Esophagus squamous epithelium (tissue), 5 donors: ENCODE results near the gene ADAM33. TPM values are rescaled to one million over a fixed set of nuclear protein-coding genes. Genes with fewer than 3 reads are reported as not detected.

Source experiments
- DNase-seq: peaks from one replicate; lab custom pipeline; 2025; lab: John Stamatoyannopoulos, UW
- H3K27ac ChIP-seq, 4 donors: fragments of 200-600 bp; sonication (generic); one replicate each; pipeline ENCODE4 v1.5.1; 2016 to 2019; ENCODE audit warnings: mild to moderate bottlenecking in 1 of 4
- H3K27me3 ChIP-seq, 4 donors: fragments of 200-600 bp; sonication (generic); 1 replicate in 3 of 4; 2 replicates in 1 of 4; pipeline versions ENCODE4 v1.5.1 to v1.6.0; 2017 to 2021; ENCODE audit warnings: antibody characterized with exemption in 1 of 4
- H3K36me3 ChIP-seq, 3 donors: fragments of 200-600 bp; sonication (generic); one replicate each; pipeline ENCODE4 v1.5.1; 2016 to 2019
- H3K4me1 ChIP-seq, 3 donors: fragments of 200-600 bp; sonication (generic); one replicate each; pipeline ENCODE4 v1.5.1; 2017 to 2019
- H3K4me3 ChIP-seq, 4 donors: fragments of 200-600 bp; sonication (generic); 1 replicate in 3 of 4; 2 replicates in 1 of 4; pipeline ENCODE4 v1.5.1; 2016 to 2019; ENCODE audit warnings: mild to moderate bottlenecking in 2 of 4, moderate library complexity in 1 of 4
- H3K9me3 ChIP-seq, 3 donors: fragments of 200-600 bp; sonication (generic); one replicate each; pipeline ENCODE4 v1.5.1; 2016 to 2019
- POLR2A ChIP-seq, 4 donors: fragments of 450-650 bp; IDR thresholded peaks; one replicate each; pipeline ENCODE4 v1.6.1; 2017; ENCODE audit warnings: antibody characterized with exemption in 4 of 4, mild to moderate bottlenecking in 4 of 4, moderate library complexity in 3 of 4
- WGBS, 2 donors: methylation state at CpG; one replicate each; pipeline ENCODE4 v1.1.5; 2018; 5-methylcytosine and 5-hydroxymethylcytosine counted together
- intact Hi-C: fragments of 100-400 bp; cut with DNase I; formaldehyde crosslinking; loops from one replicate; pipeline ENCODE4 v1.15.0; 2022
- total RNA-seq, 4 donors: library from RNA; depleted of rRNA; stranded (reverse); fragments of >200 nt; gene quantifications; one replicate each; pipeline ENCODE4 v1.1.0, GENCODE V29; 2016
- TF ChIP-seq, protein P1 (sequence below), 6 experiments: fragments of 450-650 bp in 4 of 6; fragments of 200-600 bp in 2 of 6; sonication (generic) in 2 of 6; IDR thresholded peaks; one replicate each; pipeline ENCODE4 v1.5.1; 2016 to 2019; ENCODE audit warnings: antibody characterized with exemption in 6 of 6, mild to moderate bottlenecking in 4 of 6, moderate library complexity in 4 of 6
- donor health status: DM: yes; HTN: yes; CAD: no.

Gene ADAM33
- total RNA-seq, 4 donors from 2014 or later, result 2.4 to 27.7 (median 6.4) TPM

DNA sequence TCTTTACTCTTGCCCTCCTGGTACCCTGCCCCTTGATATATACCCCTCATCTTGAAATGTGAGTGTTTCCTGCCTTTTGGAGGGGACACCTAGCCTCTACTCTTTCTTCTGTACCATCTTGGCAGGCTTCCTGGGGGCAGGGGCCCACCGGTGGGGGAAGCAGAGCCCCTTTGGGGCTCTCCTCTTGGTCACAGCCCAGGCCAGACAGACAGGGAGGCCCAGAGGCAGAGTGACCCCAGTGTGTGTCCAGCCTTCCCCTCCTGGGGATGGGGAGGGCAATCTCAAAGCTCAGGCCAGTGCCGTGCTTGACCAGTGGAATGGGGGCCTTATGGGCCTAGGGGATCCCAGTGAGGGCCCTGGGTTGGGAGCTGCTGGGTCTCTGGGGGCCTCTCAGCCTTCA, 3.6 kb downstream of the ADAM33 start:
- DNase-seq, result no peak
- Histone ChIP-seq H3K4me3 (no peak overlapping the region), H3K36me3 (peaks cover 0 to 8% (median 0%) of the 10 kb centered on the region in 3 donors), H3K4me1 (peaks cover 15 to 61% (median 30%) of the 10 kb centered on the region in 3 donors), H3K27me3 (peaks cover 0 to 94% (median 8%) of the 10 kb centered on the region in 4 donors), H3K9me3 (no peaks in the 10 kb centered on the region), H3K27ac (peak overlapping the region; percentile 24 to 91 (median 84))
- intact Hi-C loops, result loop anchor here (5.0 to 10.0 kb wide), 2 partner anchors 34 to 407 kb away; partner anchors contain the start of gene SIGLEC1
- whole genome bisulfite sequencing, 2 donors, result 80 to 100% methylated on average over 1 of the region's 2 CpGs
- TF ChIP-seq, protein P1, sequence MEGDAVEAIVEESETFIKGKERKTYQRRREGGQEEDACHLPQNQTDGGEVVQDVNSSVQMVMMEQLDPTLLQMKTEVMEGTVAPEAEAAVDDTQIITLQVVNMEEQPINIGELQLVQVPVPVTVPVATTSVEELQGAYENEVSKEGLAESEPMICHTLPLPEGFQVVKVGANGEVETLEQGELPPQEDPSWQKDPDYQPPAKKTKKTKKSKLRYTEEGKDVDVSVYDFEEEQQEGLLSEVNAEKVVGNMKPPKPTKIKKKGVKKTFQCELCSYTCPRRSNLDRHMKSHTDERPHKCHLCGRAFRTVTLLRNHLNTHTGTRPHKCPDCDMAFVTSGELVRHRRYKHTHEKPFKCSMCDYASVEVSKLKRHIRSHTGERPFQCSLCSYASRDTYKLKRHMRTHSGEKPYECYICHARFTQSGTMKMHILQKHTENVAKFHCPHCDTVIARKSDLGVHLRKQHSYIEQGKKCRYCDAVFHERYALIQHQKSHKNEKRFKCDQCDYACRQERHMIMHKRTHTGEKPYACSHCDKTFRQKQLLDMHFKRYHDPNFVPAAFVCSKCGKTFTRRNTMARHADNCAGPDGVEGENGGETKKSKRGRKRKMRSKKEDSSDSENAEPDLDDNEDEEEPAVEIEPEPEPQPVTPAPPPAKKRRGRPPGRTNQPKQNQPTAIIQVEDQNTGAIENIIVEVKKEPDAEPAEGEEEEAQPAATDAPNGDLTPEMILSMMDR (IDR thresholded peaks at IDR 0.05), result no peak
- TF ChIP-seq POLR2A (IDR thresholded peaks at IDR 0.05), result no peak

- H3K36me3 ChIP-seq, result peaks cover 0 to 8% (median 0%) of the 10 kb centered on the region in 3 donors
- TF ChIP-seq POLR2A (IDR thresholded peaks at IDR 0.05), result no peak
- TF ChIP-seq, protein P1 (IDR thresholded peaks at IDR 0.05), result no peak
- H3K27ac ChIP-seq, result peak overlapping the region; percentile 24 to 91 (median 84)
- intact Hi-C loops, result loop anchor here (5.0 to 10.0 kb wide), 2 partner anchors 35 to 407 kb away; partner anchors contain the start of gene SIGLEC1
- H3K27me3 ChIP-seq, result peaks cover 0 to 94% (median 10%) of the 10 kb centered on the region in 4 donors
- H3K4me1 ChIP-seq, result peaks cover 15 to 65% (median 30%) of the 10 kb centered on the region in 3 donors
- 53 to 65% methylated on average over 6 of the region's 8 CpGs for WGBS, 2 donors
- no peak overlapping the region for H3K4me3 ChIP-seq
- no peak for DNase-seq
- H3K9me3 ChIP-seq, result no peaks in the 10 kb centered on the region
These were observed 4.1 kb downstream of the ADAM33 start for GRCh38 chr20:3677733-3678132.

DNA sequence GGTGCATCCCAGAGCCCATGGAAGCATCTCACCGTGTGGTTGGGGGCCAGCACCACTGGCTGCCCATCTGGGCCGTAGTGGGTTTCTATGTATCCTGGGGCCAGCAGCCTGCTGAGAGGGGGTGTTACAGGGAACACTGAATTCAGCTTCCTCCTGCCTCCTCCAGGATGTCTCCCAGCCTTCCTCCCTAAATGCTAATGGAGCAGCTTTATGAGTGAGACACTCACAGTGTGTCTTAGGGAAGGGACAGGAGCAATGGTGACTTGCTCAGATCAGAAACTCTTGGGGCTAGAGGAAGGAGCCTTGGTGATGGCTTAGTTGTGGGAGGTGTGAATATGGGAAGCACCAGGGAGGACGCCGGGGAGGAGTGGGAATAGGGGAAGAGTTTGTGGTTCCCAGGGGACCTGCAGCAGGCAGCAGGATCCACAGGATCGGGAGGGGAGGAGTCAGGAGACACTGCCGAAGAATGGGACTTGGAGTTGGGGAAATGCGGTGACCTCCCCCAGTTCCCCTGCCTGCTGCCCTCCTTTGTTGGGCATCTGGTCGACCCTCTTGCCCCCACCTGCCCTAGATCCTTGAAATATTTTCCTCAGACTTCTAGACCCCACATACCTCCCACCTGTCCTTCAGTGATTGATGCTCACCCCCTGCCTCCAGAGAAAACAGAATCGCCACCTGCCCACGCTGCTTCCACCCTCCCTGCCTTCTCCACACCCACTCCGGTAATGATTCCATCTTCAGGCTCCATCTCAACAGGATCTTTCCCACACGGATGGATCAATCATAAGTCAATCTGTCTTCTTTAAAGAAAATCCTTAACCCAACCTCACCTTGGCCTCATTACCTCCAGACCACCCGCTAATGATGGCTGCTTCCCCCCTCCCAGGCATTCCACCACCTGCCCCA, 6.6 kb downstream of the ADAM33 start:
- H3K9me3 ChIP-seq, result no peaks in the 10 kb centered on the region
- DNase-seq, result no peak
- H3K4me3 ChIP-seq, result no peak overlapping the region
- H3K27me3 ChIP-seq, result peaks cover 0 to 94% (median 4%) of the 10 kb centered on the region in 4 donors
- 39 to 44% methylated on average over 11 to 12 of the region's 13 CpGs for WGBS, 2 donors
- peaks cover 3 to 52% (median 24%) of the 10 kb centered on the region in 3 donors for H3K4me1 ChIP-seq
- H3K36me3 ChIP-seq, result peaks cover 0 to 17% (median 0%) of the 10 kb centered on the region in 3 donors
- TF ChIP-seq POLR2A (IDR thresholded peaks at IDR 0.05), result no peak
- TF ChIP-seq, protein P1 (IDR thresholded peaks at IDR 0.05), result no peak
- intact Hi-C loops, result loop anchor here (5.0 to 10.0 kb wide), 2 partner anchors 37 to 410 kb away; partner anchors contain the start of gene SIGLEC1
- no peak overlapping the region for H3K27ac ChIP-seq

GRCh38 chr20:3674447-3674846, 7.4 kb downstream of the ADAM33 start:
- Histone ChIP-seq H3K4me1 (peaks cover 3 to 50% (median 24%) of the 10 kb centered on the region in 3 donors), H3K36me3 (peaks cover 0 to 17% (median 0%) of the 10 kb centered on the region in 3 donors), H3K4me3 (no peak overlapping the region), H3K9me3 (no peaks in the 10 kb centered on the region), H3K27ac (no peak overlapping the region), H3K27me3 (peaks cover 0 to 94% (median 4%) of the 10 kb centered on the region in 4 donors)
- 46 to 77% methylated on average over 3 to 7 of the region's 10 CpGs for WGBS, 2 donors
- no peak for TF ChIP-seq POLR2A (IDR thresholded peaks at IDR 0.05)
- TF ChIP-seq, protein P1 (IDR thresholded peaks at IDR 0.05), result no peak
- intact Hi-C loops, result loop anchor here (10.0 kb wide), 1 partner anchor 410 kb away; no protein-coding TSS in a partner anchor
- DNase-seq, result no peak
